ENCODE data around the gene SELENOI. TPM values are rescaled to one million over a fixed set of nuclear protein-coding genes. Genes with fewer than 3 reads are reported as not detected.

Gene SELENOI
- total RNA-seq, 2 donors from 2014 or later: 14.4 to 15.6 TPM

- Histone ChIP-seq H3K4me1 (replicated peaks) (no peaks in the 10 kb centered on the region), H3K36me3 (no peaks in the 10 kb centered on the region), H3K4me3 (no peak overlapping the region), H3K27me3 (replicated peaks; ENCODE audit: insufficient read depth) (no peaks in the 10 kb centered on the region), H3K27ac (no peak overlapping the region), H3K9me3 (no peaks in the 10 kb centered on the region)
- intact Hi-C loops (cut with DNase I): no loop called here
- TF ChIP-seq CTCF (IDR thresholded peaks at IDR 0.05) (no peak), POLR2AphosphoS5 (IDR thresholded peaks at IDR 0.05) (no peak), POLR2A (IDR thresholded peaks at IDR 0.05) (no peak)
- WGBS: 68% methylated on average over 4 of the region's 4 CpGs
- no peak for DNase-seq (ENCODE audit: low spot score)
These were observed 49.5 kb downstream of the SELENOI start for GRCh38 chr2:26395394-26395793.

- TF ChIP-seq POLR2AphosphoS5 (IDR thresholded peaks at IDR 0.05) (no peak), POLR2A (IDR thresholded peaks at IDR 0.05) (no peak), CTCF (IDR thresholded peaks at IDR 0.05) (no peak)
- intact Hi-C loops (cut with DNase I): no loop called here
- Histone ChIP-seq H3K27ac (no peak overlapping the region), H3K36me3 (no peaks in the 10 kb centered on the region), H3K27me3 (replicated peaks; ENCODE audit: insufficient read depth) (no peaks in the 10 kb centered on the region), H3K9me3 (no peaks in the 10 kb centered on the region), H3K4me3 (no peak overlapping the region), H3K4me1 (replicated peaks) (no peaks in the 10 kb centered on the region)
- 95% methylated on average over 5 of the region's 5 CpGs for WGBS
- DNase-seq (ENCODE audit: low spot score): no peak
These were observed 50.9 kb downstream of the SELENOI start for GRCh38 chr2:26396734-26397298.

DNA sequence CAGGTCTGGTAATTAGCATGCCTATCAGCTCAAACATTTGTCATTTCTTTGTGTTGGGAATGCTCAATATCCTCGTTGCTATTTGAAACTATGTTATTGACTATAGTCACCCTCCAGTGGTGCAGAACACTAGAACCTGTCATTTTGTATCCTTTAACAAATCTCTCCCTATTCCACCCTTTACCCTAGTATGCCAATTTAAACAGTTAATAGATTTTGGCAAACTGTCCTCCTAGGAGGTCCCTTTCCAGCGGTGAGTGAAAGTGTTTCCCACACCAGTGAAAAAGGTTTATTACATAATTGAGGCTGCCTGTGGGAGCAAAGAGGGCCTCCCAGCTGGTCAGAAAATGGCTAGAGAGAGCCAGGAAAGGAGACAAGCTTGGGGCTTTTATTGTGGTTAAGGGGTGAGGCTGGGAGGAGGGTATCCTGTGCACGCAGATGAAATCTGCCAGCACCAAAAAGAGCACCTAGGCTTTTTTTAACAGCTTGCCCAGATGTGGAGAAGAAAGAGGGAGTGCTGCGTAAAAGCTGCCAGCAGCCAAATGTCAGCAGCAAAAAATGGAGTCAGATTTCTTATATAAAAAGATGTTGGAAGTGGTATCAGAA lies 53.9 kb downstream of the SELENOI start:
- 33% methylated on average over 4 of the region's 4 CpGs for WGBS
- Histone ChIP-seq H3K4me1 (replicated peaks) (no peaks in the 10 kb centered on the region), H3K27me3 (replicated peaks; ENCODE audit: insufficient read depth) (no peaks in the 10 kb centered on the region), H3K9me3 (no peaks in the 10 kb centered on the region), H3K36me3 (no peaks in the 10 kb centered on the region), H3K27ac (no peak overlapping the region), H3K4me3 (no peak overlapping the region)
- no peak for DNase-seq (ENCODE audit: low spot score)
- TF ChIP-seq POLR2AphosphoS5 (IDR thresholded peaks at IDR 0.05) (no peak), CTCF (IDR thresholded peaks at IDR 0.05) (no peak), POLR2A (IDR thresholded peaks at IDR 0.05) (no peak)
- intact Hi-C loops (cut with DNase I): no loop called here

GRCh38 chr2:26400723-26401122 lies 54.8 kb downstream of the SELENOI start:
- no peak overlapping the region for H3K27ac ChIP-seq
- intact Hi-C loops (cut with DNase I): no loop called here
- TF ChIP-seq POLR2A (IDR thresholded peaks at IDR 0.05) (no peak), POLR2AphosphoS5 (IDR thresholded peaks at IDR 0.05) (no peak), CTCF (IDR thresholded peaks at IDR 0.05) (no peak)
- DNase-seq (ENCODE audit: low spot score): no peak
- H3K9me3 ChIP-seq: no peaks in the 10 kb centered on the region
- no peak overlapping the region for H3K4me3 ChIP-seq
- no peaks in the 10 kb centered on the region for H3K27me3 ChIP-seq (replicated peaks; ENCODE audit: insufficient read depth)
- no peaks in the 10 kb centered on the region for H3K4me1 ChIP-seq (replicated peaks)
- H3K36me3 ChIP-seq: no peaks in the 10 kb centered on the region
- WGBS: 80% methylated on average over 5 of the region's 5 CpGs

Data from prostate gland (tissue), 2 donors.